Fibroblast of villous mesenchyme (primary cell): Measurements from ENCODE around the gene SGF29. TPM values are rescaled to one million over a fixed set of nuclear protein-coding genes. Genes with fewer than 3 reads are reported as not detected.

Experiments used
- DNase-seq: peaks from one replicate; pipeline ENCODE4 v3.0.0-alpha.2; 2010; ENCODE audit warnings: low read depth
- H3K4me3 ChIP-seq: 2 replicates; pipeline ENCODE4 v1.5.1; 2011; ENCODE audit warnings: low read depth, mild to moderate bottlenecking, low read length
- total RNA-seq: library from RNA; depleted of rRNA; stranded (reverse); fragments of >200 nt; gene quantifications from 2 replicates; pipeline ENCODE4 v1.2.3, GENCODE V29; 2012
- TF ChIP-seq, protein P1 (sequence below): IDR thresholded peaks from 2 replicates; pipeline ENCODE4 v1.5.1; 2012; ENCODE audit warnings: low read depth, mild to moderate bottlenecking, low read length; ENCODE audit not compliant: insufficient read depth

SGF29 gene
- total RNA-seq, 1 donor, result 11.2 TPM

DNA sequence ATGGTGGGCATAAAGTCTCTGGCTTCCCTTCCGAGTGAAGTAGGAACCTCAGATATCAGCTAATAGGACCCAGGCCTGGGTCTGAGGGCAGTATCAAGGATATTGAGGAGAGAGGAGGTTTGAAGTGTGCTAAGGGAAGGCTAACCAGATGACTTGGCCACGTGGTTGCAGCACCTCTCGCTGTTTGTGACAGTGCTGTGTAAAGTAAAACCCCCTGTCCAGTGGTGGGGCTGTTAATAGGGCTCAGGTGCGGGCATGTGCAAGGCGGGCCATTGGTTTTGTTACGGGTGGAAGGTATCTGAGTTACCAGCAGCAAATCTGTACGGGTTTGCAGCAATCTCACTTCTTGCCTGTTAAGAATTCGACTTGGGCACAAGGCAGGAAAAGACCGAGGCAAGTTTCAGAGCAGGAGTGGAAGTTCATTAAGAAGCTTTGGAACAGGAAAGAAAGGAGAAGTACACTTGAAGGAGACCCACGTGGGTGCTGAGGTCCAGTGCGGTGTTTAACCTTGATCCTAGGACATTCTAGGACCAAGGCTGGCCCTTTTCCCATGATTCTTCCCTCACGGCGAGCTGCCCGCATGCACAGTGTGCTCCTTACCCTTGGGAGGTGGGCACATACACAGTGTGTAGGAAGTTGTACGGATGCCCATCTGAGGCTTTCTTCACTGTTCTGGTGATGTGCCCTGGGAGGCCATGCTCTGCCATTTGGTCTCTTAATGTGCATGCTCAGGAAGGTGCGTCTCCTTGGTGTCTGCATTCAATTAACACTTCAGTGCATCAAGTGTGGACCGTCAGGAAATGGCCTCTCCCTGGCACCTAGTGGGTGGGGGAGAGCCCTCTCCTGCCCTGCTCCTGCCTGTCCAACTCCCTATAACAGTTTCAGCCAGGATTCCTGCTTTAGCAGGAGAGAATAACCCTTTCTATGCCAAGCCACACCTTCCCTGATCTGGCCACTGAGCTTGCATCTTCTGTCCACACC, 20.3 kb downstream of the SGF29 start:
- no peak overlapping the region for H3K4me3 ChIP-seq
- no peak for DNase-seq
- TF ChIP-seq, protein P1, sequence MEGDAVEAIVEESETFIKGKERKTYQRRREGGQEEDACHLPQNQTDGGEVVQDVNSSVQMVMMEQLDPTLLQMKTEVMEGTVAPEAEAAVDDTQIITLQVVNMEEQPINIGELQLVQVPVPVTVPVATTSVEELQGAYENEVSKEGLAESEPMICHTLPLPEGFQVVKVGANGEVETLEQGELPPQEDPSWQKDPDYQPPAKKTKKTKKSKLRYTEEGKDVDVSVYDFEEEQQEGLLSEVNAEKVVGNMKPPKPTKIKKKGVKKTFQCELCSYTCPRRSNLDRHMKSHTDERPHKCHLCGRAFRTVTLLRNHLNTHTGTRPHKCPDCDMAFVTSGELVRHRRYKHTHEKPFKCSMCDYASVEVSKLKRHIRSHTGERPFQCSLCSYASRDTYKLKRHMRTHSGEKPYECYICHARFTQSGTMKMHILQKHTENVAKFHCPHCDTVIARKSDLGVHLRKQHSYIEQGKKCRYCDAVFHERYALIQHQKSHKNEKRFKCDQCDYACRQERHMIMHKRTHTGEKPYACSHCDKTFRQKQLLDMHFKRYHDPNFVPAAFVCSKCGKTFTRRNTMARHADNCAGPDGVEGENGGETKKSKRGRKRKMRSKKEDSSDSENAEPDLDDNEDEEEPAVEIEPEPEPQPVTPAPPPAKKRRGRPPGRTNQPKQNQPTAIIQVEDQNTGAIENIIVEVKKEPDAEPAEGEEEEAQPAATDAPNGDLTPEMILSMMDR, result no peak

DNA sequence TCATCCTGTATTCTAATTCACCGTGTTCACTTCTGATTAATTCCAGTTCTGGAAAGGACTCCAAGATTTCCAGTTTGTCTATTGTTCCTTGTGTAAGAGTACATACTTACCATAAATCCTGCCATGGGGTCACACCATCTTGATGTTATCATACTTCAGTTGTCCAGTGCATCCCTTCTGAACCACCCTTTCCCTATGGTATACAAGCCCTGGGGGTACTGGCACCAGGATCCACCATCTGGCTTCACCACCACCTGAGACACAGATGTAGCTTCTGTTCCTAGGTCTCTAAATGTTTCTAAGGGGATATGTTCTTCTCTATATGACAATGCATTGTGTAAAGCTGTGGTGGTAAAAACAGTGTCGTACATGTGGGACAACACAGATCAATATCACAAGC, 21.2 kb downstream of the SGF29 start:
- no peak overlapping the region for H3K4me3 ChIP-seq
- TF ChIP-seq, protein P1, result no peak

DNA sequence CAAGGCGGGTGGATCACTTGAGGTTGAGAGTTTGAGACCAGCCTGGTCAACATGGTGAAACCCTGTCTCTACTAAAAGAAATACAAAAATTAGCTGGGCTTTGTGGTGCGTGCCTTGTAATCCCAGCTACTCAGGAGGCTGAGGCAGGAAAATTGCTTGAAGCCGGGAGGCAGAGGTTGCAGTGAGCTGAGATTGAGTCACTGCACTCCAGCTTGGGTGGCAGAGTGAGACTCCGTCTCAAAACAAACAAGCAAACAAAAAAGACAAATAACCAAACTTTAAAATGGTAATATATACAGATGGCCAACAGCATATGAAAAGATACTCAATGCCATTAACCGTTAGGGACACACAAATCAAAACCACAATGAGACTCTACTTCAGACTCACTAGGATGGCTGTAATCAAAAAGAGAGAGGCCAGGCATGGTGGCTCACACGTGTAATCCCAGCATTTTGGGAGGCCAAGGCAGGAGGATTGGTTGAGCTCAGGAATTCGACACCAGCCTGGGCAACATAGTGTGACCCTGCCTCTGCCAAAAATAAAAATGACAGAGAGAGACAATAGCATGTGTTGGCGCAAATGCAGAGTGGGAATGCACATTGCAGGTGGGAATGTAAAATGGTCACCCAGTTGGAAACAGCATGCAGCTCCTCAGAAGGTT, 21.9 kb downstream of the SGF29 start:
- no peak for DNase-seq
- no peak overlapping the region for H3K4me3 ChIP-seq
- TF ChIP-seq, protein P1, result no peak

More for the DNA sequence above, 21.2 kb downstream of the SGF29 start:
- DNase-seq, result no peak

DNA sequence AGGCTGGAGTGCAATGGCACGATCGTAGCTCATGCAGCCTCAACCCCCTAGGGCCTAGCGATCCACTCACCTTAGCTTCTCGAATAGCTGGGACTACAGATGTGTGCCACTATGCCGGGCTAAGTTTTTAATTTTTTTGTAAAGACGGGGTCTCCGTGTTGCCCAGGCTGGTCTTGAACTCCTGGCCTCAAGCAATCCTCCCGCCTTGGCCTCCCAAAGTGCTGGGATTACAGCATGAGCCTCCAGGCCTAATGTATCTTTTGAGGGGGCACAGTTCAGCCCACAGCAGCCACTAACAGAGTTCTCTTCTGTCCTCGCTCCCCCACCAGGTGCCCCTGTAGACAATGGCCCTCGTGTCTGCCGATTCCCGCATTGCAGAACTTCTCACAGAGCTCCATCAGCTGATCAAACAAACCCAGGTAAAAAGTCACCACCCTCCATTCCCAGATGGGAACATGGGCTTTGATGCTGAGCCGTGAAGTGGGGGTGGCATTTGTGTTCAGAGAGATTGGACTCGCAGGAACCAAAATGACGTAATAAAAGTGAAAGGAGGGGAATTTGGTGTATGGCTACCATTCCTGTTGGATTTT, 27.1 kb downstream of the SGF29 start:
- TF ChIP-seq, protein P1, result no peak
- DNase-seq, result no peak
- no peak overlapping the region for H3K4me3 ChIP-seq

DNA sequence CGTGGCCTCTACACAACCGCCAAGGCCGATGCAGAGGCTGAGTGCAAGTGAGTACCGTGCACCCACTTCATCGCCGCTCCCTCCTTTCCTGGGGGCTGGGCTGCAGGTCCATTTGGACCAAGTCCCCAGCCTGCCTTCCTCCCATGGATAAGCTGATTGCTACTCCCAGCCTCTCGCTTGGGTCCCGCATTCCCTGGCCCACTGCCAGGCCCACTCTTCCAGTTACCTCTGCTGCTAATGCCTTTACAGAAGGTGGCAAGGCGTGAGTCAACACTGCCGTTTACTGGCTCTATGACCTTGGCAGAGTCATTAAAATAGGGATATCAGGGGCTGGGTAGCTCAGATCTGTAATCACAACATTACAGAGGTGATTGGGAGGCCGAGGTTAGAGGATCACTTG, 32.0 kb downstream of the SGF29 start:
- TF ChIP-seq, protein P1, result no peak
- no peak for DNase-seq
- H3K4me3 ChIP-seq, result no peak overlapping the region

DNA sequence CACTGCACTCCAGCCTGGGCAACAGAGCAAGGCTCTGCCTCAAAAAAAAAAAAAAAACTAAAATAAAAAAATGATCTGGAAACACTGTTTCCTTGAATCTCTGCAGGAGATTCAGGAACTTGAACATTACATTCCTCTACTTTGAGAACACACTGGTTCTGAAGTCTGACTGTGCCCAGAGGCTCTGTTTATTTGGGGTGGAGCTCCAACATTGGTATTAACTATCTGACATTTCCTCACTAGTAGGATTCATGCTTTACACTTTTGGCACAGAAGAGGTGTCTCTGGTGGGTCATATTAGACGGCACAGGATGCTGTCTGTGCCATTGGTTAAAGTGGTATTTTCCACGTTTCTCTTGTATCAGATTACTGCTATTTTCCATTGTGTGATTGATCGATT, 32.7 kb downstream of the SGF29 start:
- H3K4me3 ChIP-seq, result no peak overlapping the region
- TF ChIP-seq, protein P1, result no peak
- DNase-seq, result no peak
